HCT116 (cell line): Measurements from ENCODE around the gene TNPO2. TPM values are rescaled to one million over a fixed set of nuclear protein-coding genes. Genes with fewer than 3 reads are reported as not detected.

ENCODE experiments used
- ATAC-seq: fragments of 200-7000 bp; cut with Tn5 transposase; 2 replicates; pipeline ENCODE4 v1.9.1; 2020; ENCODE audit warnings: mild to moderate bottlenecking, moderate library complexity
- BruUV-seq: library from RNA; stranded (reverse); fragments of 400-500 nt; replicated peaks from 2 replicates; lab custom pipeline; 2021; lab: Mats Ljungman, UMichigan
- CTCF ChIA-PET: fragments of 300-600 bp; sonication (Branson Sonifier 250); formaldehyde crosslinking; loops from one replicate; lab custom pipeline; 2021; ENCODE audit warnings: antibody characterized with exemption; lab: Charles Lee
- POLR2A ChIA-PET: fragments of 300-600, 350-600 bp; sonication (Branson Sonifier 250); formaldehyde crosslinking; loops from one replicate; lab custom pipeline; 2021; ENCODE audit warnings: antibody characterized with exemption; lab: Charles Lee
- RAD21 ChIA-PET, 2 experiments: fragments of 300-600 bp; sonication (Branson Sonifier 250); formaldehyde crosslinking; loops; one replicate each; lab custom pipeline; 2023; ENCODE audit warnings: low total read pairs in 2 of 2; ENCODE audit not compliant: uncharacterized antibody in 2 of 2, unreplicated experiment in 2 of 2, low non-redundant PET in 1 of 2; lab: Charles Lee
- DNase-seq: peaks from one replicate; pipeline ENCODE4 v3.0.0-alpha.2; 2010; ENCODE audit warnings: low read depth, low spot score
- H2AFZ ChIP-seq: fragments of 200-600 bp; shearing (Covaris generic), sonication (generic); 2 replicates; pipeline ENCODE4 v1.6.1; 2017; ENCODE audit warnings: low read depth, mixed run types, mixed read lengths, antibody characterized with exemption, low read length; ENCODE audit not compliant: poor library complexity, severe bottlenecking
- H3K27ac ChIP-seq: 2 replicates; pipeline ENCODE4 v1.5.1; 2012; ENCODE audit warnings: low read depth, low read length
- H3K27me3 ChIP-seq: fragments of 200-600 bp; sonication (generic); 2 replicates; pipeline ENCODE4 v1.6.1; 2016; ENCODE audit warnings: mixed run types, low read length, mixed read lengths; ENCODE audit not compliant: insufficient read depth
- H3K36me3 ChIP-seq, 2 experiments: fragments of 200-500 bp in 1 of 2; fragments of 200-600 bp in 1 of 2; sonication (Bioruptor generic) in 1 of 2; sonication (generic) in 1 of 2; 2 replicates each; pipeline versions ENCODE4 v1.5.1 to v1.6.1; 2014 to 2016; ENCODE audit warnings: low read length in 2 of 2, inconsistent platforms in 1 of 2, mixed read lengths in 1 of 2, mixed run types in 1 of 2; ENCODE audit not compliant: insufficient read depth in 2 of 2, control insufficient read depth in 1 of 2
- H3K4me1 ChIP-seq, 2 experiments: fragments of 200-600 bp in 1 of 2; sonication (generic) in 1 of 2; 2 replicates each; pipeline versions ENCODE4 v1.5.1 to v1.6.1; 2012 to 2017; ENCODE audit warnings: low read length in 2 of 2, inconsistent platforms in 1 of 2, mild to moderate bottlenecking in 1 of 2, mixed read lengths in 1 of 2, mixed run types in 1 of 2, moderate library complexity in 1 of 2; ENCODE audit not compliant: insufficient read depth in 2 of 2, control insufficient read depth in 1 of 2
- H3K4me2 ChIP-seq: fragments of 200-600 bp; sonication (generic); 2 replicates; pipeline ENCODE4 v1.6.1; 2017; ENCODE audit warnings: mixed run types, low read length, mixed read lengths
- H3K4me3 ChIP-seq, 2 experiments: fragments of 200-600 bp in 1 of 2; sonication (generic) in 1 of 2; replicated peaks in 1 of 2; 2 replicates each; pipeline ENCODE4 v1.5.1; 2011 to 2016; ENCODE audit warnings: low read length in 2 of 2, control low read depth in 1 of 2, low read depth in 1 of 2, mild to moderate bottlenecking in 1 of 2, mixed read lengths in 1 of 2, mixed run types in 1 of 2
- H3K79me2 ChIP-seq: fragments of 200-600 bp; sonication (generic); 2 replicates; pipeline ENCODE4 v1.6.1; 2017; ENCODE audit warnings: mild to moderate bottlenecking, mixed run types, low read length, moderate library complexity, mixed read lengths; ENCODE audit not compliant: insufficient read depth
- H3K9ac ChIP-seq: fragments of 200-600 bp; sonication (generic); 2 replicates; pipeline ENCODE4 v1.6.1; 2016; ENCODE audit warnings: low read length, mixed read lengths
- H3K9me2 ChIP-seq: fragments of 200-600 bp; sonication (generic), shearing (Covaris generic); 2 replicates; pipeline ENCODE4 v1.6.1; 2017; ENCODE audit warnings: mixed run types, mild to moderate bottlenecking, moderate library complexity; ENCODE audit not compliant: insufficient read depth
- H3K9me3 ChIP-seq, 2 experiments: fragments of 200-500 bp in 1 of 2; fragments of 200-600 bp in 1 of 2; sonication (Bioruptor generic) in 1 of 2; sonication (generic) in 1 of 2; 2 replicates each; pipeline ENCODE4 v1.6.1; 2014 to 2017; ENCODE audit warnings: low read length in 2 of 2, mixed read lengths in 2 of 2, inconsistent platforms in 1 of 2, low read depth in 1 of 2, mild to moderate bottlenecking in 1 of 2, mixed run types in 1 of 2, moderate library complexity in 1 of 2; ENCODE audit not compliant: control insufficient read depth in 1 of 2, insufficient read depth in 1 of 2
- H4K20me1 ChIP-seq: fragments of 200-600 bp; sonication (generic), shearing (Covaris generic); 2 replicates; pipeline ENCODE4 v1.6.1; 2017; ENCODE audit warnings: mixed run types, mild to moderate bottlenecking, moderate library complexity; ENCODE audit not compliant: insufficient read depth
- ELF1 ChIP-seq: IDR thresholded peaks from 2 replicates; pipeline ENCODE4 v1.6.1; 2012; ENCODE audit warnings: low read depth, borderline replicate concordance
- EZH2 ChIP-seq: fragments of 200-600 bp; sonication (generic); IDR thresholded peaks from 2 replicates; pipeline ENCODE4 v1.6.1; 2017; ENCODE audit warnings: antibody characterized with exemption, mixed run types
- EZH2phosphoT487 ChIP-seq: fragments of 200-600 bp; IDR thresholded peaks from 2 replicates; pipeline ENCODE4 v1.6.1; 2018; ENCODE audit warnings: antibody characterized with exemption, borderline replicate concordance
- intact Hi-C: fragments of 100-400 bp; cut with micrococcal nuclease; formaldehyde crosslinking; loops from 2 replicates; pipeline ENCODE4 v1.10.0; 2022
- total RNA-seq: library from RNA; stranded (reverse); gene quantifications from one replicate; pipeline ENCODE4 v1.2.1, GENCODE V29; 2021; ENCODE audit not compliant: unreplicated experiment

Gene TNPO2
- total RNA-seq, 1 experiment from 2014 or later: 81.8 TPM

- H2AFZ ChIP-seq: no peak overlapping the region
- H3K4me3 ChIP-seq: no peak overlapping the region
- peaks cover 0 to 10% of the 10 kb centered on the region in 2 experiments; a peak in 2 of 4 replicates for H3K36me3 ChIP-seq
- intact Hi-C loops: loop anchor here (5.0 to 10.0 kb wide), 2 partner anchors 53 to 740 kb away; partner anchors contain the start of genes ZNF490, ZNF700 and ZNF791
- POLR2A ChIA-PET: no interaction called here
- DNase-seq: no peak
- no TSS peak for BruUV-seq
- H3K9ac ChIP-seq: no peak overlapping the region
- no peaks in the 10 kb centered on the region for H4K20me1 ChIP-seq
- CTCF ChIA-PET: no interaction called here
- 0 out of 2 replicates have a peak overlapping the region, but pooled peaks have one; percentile 92 for H3K4me2 ChIP-seq
- no peaks in the 10 kb centered on the region for H3K9me3 ChIP-seq
- RAD21 ChIA-PET: no interaction called here
- H3K79me2 ChIP-seq: peaks cover 20% of the 10 kb centered on the region; the same call in 1 of the 2 replicates
- ATAC-seq: no peak
- H3K4me1 ChIP-seq: peaks cover 14 to 31% of the 10 kb centered on the region in 2 experiments
- H3K9me2 ChIP-seq: no peaks in the 10 kb centered on the region
- no peaks in the 10 kb centered on the region for H3K27me3 ChIP-seq
- no peak overlapping the region for H3K27ac ChIP-seq
- TF ChIP-seq EZH2 (no peak), ELF1 (no peak)
- TF ChIP-seq, all 23 proteins: peak for 0
Measured at GRCh38 chr19:12665281-12665573, 58.5 kb downstream of the TNPO2 start.

DNA sequence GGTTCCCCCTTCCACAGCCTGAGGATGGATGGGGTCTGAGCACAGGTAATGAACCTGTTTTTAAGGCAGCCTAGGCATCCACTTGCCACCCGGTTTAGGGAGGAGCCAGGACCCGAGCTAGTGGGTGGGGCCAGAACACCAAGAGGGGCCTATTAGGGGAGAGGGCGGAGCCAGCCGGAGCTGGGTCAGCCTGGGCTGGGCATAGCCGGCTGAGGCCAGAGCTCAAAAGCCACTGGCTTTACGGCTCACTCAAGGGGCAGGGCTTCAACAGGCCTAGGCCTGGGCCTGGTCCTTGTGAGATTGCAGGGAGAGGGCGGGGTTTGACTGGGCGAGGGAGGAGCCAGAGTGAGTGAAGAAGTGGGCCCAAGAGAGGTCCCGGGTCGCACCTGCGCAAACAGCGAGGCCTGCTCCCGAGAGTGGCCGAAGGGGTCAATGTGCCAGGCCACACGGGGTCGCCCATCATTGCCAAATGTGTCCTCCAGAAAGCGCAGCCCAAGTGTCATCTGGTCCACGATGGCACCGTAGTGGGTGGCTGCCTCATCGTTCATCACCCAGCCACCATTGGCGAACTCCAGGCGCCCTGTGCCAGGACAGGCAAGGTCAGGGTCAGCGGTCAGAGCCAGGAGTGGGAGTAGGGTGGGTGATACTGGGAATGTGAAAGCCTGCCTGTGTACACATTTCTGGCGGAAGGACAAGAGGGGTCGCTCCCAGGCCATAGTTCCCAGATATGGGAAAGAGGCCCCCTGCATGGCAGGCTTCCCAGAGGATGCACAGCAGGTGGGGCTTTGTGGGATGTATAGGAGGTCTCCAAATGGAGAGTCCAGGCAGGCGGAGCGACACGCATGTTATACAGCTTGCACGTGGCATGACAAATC is 59.1 kb downstream of the TNPO2 start:
- peak; percentile 50 for ATAC-seq
- ChIA-PET RAD21 (no interaction called here), CTCF (interaction anchor here (0.9 kb wide), 1 partner anchor 12 kb away, joined by 4 read pairs; no protein-coding TSS in a partner anchor), POLR2A (no interaction called here)
- intact Hi-C loops: loop anchor here (5.0 to 10.0 kb wide), 2 partner anchors 52 to 740 kb away; partner anchors contain the start of genes ZNF490, ZNF700 and ZNF791
- no peaks in the 10 kb centered on the region for H4K20me1 ChIP-seq
- no peaks in the 10 kb centered on the region for H3K9me2 ChIP-seq
- H3K4me1 ChIP-seq: peaks cover 14 to 28% of the 10 kb centered on the region in 2 experiments
- H3K79me2 ChIP-seq: peaks cover 14% of the 10 kb centered on the region; the same call in 1 of the 2 replicates
- H3K36me3 ChIP-seq: peaks cover 0 to 10% of the 10 kb centered on the region in 2 experiments; a peak in 2 of 4 replicates
- DNase-seq: no peak
- H3K27me3 ChIP-seq: no peaks in the 10 kb centered on the region
- H2AFZ ChIP-seq: no peak overlapping the region
- H3K9ac ChIP-seq: no peak overlapping the region
- H3K9me3 ChIP-seq: no peaks in the 10 kb centered on the region
- H3K4me2 ChIP-seq: no peak overlapping the region
- H3K4me3 ChIP-seq: no peak overlapping the region
- H3K27ac ChIP-seq: no peak overlapping the region
- no peak for TF ChIP-seq EZH2phosphoT487
- no TSS peak for BruUV-seq
